Kidney epithelial cell (primary cell): Measurements from ENCODE around the gene MORN5. TPM values are rescaled to one million over a fixed set of nuclear protein-coding genes. Genes with fewer than 3 reads are reported as not detected.

ENCODE experiments used
- DNase-seq: peaks from one replicate; pipeline ENCODE4 v3.0.0-alpha.2; 2010; ENCODE audit warnings: low read depth
- H3K27me3 ChIP-seq: 2 replicates; pipeline ENCODE4 v1.6.0; 2011; ENCODE audit warnings: low read length; ENCODE audit not compliant: control insufficient read depth, insufficient read depth
- H3K36me3 ChIP-seq: 2 replicates; pipeline ENCODE4 v1.5.1; 2011; ENCODE audit warnings: low read length; ENCODE audit not compliant: control insufficient read depth, insufficient read depth
- H3K4me3 ChIP-seq: 2 replicates; pipeline ENCODE4 v1.5.1; 2011; ENCODE audit warnings: low read depth, mild to moderate bottlenecking, control low read depth, low read length
- total RNA-seq: library from RNA; depleted of rRNA; stranded (reverse); fragments of >200 nt; gene quantifications from 2 replicates; pipeline ENCODE4 v1.2.3, GENCODE V29; 2015
- TF ChIP-seq, protein P1 (sequence below): IDR thresholded peaks from 2 replicates; pipeline ENCODE4 v1.5.1; 2011; ENCODE audit warnings: mild to moderate bottlenecking, moderate library complexity, low read length, control low read depth, inconsistent platforms; ENCODE audit not compliant: insufficient read depth, poor library complexity, severe bottlenecking

Gene MORN5
- total RNA-seq, 1 donor from 2014 or later = not detected

GRCh38 chr9:122122903-122123632, 36.6 kb upstream of the MORN5 start:
- Histone ChIP-seq H3K36me3 (no peaks in the 10 kb centered on the region), H3K4me3 (no peak overlapping the region), H3K27me3 (peaks cover 7% of the 10 kb centered on the region)
- TF ChIP-seq, protein P1, sequence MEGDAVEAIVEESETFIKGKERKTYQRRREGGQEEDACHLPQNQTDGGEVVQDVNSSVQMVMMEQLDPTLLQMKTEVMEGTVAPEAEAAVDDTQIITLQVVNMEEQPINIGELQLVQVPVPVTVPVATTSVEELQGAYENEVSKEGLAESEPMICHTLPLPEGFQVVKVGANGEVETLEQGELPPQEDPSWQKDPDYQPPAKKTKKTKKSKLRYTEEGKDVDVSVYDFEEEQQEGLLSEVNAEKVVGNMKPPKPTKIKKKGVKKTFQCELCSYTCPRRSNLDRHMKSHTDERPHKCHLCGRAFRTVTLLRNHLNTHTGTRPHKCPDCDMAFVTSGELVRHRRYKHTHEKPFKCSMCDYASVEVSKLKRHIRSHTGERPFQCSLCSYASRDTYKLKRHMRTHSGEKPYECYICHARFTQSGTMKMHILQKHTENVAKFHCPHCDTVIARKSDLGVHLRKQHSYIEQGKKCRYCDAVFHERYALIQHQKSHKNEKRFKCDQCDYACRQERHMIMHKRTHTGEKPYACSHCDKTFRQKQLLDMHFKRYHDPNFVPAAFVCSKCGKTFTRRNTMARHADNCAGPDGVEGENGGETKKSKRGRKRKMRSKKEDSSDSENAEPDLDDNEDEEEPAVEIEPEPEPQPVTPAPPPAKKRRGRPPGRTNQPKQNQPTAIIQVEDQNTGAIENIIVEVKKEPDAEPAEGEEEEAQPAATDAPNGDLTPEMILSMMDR = peak; percentile 100
- no peak for DNase-seq

GRCh38 chr9:122124048-122124447, 35.7 kb upstream of the MORN5 start:
- Histone ChIP-seq H3K4me3 (no peak overlapping the region), H3K27me3 (peaks cover 7% of the 10 kb centered on the region), H3K36me3 (no peaks in the 10 kb centered on the region)
- TF ChIP-seq, protein P1 = no peak
- no peak for DNase-seq

DNA sequence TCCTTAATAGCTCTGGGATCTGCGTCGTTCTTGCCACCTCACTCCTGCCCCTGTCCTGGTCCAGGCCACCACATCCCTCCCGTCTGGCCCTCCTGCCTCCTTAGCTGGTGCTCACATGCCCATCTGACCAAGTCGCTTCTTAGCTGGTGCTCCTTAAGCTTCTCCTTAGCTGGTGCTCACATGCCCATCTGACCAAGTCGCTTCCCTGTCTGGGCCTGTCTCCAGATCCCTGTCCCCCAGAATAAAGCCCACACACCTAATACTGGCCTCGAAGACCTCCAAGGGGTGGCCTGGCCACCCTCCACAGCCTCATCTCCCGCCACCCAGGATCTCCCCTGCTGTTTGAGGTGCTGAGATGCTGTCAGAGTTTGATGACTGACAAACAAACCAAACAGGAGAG, 35.2 kb upstream of the MORN5 start:
- no peak overlapping the region for H3K4me3 ChIP-seq
- DNase-seq = no peak
- H3K36me3 ChIP-seq = no peaks in the 10 kb centered on the region
- H3K27me3 ChIP-seq = peaks cover 7% of the 10 kb centered on the region
- TF ChIP-seq, protein P1 = no peak

DNA sequence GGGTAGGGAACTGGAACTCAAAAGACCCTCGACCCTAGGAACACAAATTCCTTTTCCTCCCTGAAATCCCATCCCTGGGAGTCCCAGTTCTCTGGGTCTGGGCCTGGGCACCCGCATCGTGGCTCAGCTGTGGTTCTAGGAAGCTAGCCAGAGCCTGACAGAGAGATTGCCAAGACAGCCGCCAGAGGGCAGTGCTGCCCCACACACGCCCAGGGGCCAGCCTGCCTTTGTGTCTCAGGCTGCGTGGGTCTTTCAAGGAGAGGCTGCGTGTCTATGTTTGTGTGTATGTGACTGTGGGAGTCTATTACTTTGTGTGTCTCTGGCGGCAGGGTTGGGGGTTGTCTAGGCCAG, 34.6 kb upstream of the MORN5 start:
- H3K4me3 ChIP-seq = no peak overlapping the region
- H3K27me3 ChIP-seq = peaks cover 7% of the 10 kb centered on the region
- H3K36me3 ChIP-seq = no peaks in the 10 kb centered on the region
- DNase-seq = no peak
- TF ChIP-seq, protein P1 = peak; percentile 96

GRCh38 chr9:122125509-122126330, 34.0 kb upstream of the MORN5 start:
- no peaks in the 10 kb centered on the region for H3K36me3 ChIP-seq
- peaks cover 7% of the 10 kb centered on the region for H3K27me3 ChIP-seq
- TF ChIP-seq, protein P1 = no peak
- H3K4me3 ChIP-seq = no peak overlapping the region
- DNase-seq = no peak
